ENCODE data around the gene SPAG16.

SPAG16 gene

GRCh38 chr2:213284105-213285090 is at the start of gene SPAG16:
TSS of gene SPAG16 (plus strand) at chr2:213284464.
- DNase-seq (ENCODE audit: low read depth, low spot score), result peak; percentile 94

GRCh38 chr2:213234641-213235040 is 49.6 kb upstream of the SPAG16 start:
- no peak for DNase-seq (ENCODE audit: low read depth, low spot score)

- DNase-seq (ENCODE audit: low read depth, low spot score), result no peak
These were observed 48.5 kb upstream of the SPAG16 start for GRCh38 chr2:213235741-213236140.

DNA sequence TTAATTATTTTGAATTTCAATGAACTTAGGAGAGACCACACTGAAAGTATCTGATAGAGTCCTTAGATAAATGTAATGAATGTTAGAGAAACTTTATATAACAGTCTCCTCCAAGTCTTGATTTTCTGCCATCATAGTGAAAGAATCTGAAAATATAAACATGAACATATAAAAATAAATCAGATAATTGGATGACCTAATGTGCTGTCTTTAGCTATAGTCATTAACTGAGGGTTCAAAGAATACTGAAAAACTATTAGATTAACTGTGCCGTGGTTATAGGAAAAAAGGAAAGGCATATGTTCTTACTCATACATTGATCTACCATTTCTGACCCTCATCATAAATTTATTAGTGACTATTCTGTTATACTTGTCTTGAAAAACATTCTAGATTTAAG is 47.0 kb upstream of the SPAG16 start:
- no peak for DNase-seq (ENCODE audit: low read depth, low spot score)

DNA sequence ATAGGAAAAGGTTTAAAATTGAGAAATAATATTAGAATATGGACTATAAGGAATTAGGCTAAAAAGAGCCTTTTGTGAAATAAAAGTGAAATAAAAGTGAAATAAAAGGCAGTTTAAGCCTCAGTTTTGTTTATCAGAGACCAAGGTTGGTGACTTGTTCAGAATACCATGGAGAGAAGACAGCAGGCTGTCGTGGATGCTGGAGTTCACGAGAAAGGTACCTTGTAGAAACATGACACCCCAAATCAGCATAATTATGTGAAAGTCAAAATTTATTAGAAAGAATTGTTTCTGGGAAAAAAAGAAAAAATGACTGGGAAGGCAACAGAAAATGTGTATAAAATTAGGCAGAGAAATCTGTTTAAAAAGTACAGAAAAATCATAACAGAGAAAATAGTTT is 46.5 kb upstream of the SPAG16 start:
- DNase-seq (ENCODE audit: low read depth, low spot score), result no peak

GRCh38 chr2:213238753-213239495 is 45.3 kb upstream of the SPAG16 start:
- DNase-seq (ENCODE audit: low read depth, low spot score), result no peak

- DNase-seq (ENCODE audit: low read depth, low spot score), result no peak
These were observed 42.4 kb upstream of the SPAG16 start for GRCh38 chr2:213241817-213242216.

DNA sequence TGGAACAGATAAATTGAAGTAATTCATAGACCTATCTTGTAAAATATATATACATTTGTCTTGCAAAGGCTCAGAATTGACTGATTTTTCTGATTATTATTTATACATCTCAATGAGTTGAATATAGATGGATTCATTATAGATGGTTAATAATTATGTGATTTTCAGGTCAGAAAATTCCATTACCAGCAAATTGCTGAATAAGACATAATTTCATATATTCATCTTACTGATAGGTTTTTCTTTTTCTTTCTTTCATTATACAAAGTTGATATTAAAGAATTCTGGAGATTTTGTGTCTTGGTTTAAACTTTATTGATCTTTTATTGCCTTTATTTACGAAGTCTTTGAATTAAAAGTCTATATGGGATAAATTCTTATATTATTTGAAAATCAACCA is 41.6 kb upstream of the SPAG16 start:
- no peak for DNase-seq (ENCODE audit: low read depth, low spot score)

DNA sequence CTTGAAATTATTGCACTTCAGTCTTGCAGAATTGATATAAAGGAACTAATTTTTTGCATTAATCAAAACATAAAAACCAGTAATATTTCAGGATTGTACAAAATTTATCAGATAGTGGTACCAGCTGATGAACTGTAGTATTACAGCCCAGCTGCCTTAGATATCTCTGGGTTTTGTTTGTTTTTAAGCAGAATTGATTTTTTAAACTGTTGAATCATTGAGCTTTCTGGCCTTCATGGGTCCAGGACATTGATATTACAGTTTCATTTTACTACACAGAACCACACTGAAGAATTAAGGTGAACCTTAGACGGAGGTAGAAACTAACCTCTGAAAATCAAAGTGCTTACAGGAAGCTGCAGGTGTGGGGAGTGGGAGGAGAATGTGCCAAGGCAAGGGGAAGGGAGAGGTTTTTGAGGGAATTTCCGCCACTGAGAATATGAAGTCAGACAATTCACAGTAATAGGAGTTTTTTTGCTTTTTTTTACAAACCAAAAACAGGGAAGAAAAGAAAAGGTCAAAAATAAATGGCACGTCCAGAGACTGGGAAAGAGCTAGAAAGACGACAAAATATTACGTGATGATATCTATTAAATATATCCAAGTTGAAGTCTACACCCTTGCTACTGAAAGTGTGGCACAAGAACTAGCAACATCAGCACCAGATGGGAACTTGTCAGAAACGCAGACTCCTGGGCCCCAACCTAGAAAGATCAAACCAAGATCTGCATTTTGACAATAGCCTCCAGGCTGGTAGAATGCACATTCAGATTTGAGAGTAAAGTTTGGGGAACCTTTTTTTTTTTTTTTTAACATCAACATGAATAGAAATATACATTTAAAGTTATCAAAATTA is 40.8 kb upstream of the SPAG16 start:
- no peak for DNase-seq (ENCODE audit: low read depth, low spot score)

- peak; percentile 44 for DNase-seq (ENCODE audit: low read depth, low spot score)
These were observed 37.6 kb upstream of the SPAG16 start for GRCh38 chr2:213246497-213247281.

- DNase-seq (ENCODE audit: low read depth, low spot score), result no peak
These were observed 36.7 kb upstream of the SPAG16 start for GRCh38 chr2:213247566-213247965.

- no peak for DNase-seq (ENCODE audit: low read depth, low spot score)
These were observed 35.6 kb upstream of the SPAG16 start for GRCh38 chr2:213248637-213249036.

DNA sequence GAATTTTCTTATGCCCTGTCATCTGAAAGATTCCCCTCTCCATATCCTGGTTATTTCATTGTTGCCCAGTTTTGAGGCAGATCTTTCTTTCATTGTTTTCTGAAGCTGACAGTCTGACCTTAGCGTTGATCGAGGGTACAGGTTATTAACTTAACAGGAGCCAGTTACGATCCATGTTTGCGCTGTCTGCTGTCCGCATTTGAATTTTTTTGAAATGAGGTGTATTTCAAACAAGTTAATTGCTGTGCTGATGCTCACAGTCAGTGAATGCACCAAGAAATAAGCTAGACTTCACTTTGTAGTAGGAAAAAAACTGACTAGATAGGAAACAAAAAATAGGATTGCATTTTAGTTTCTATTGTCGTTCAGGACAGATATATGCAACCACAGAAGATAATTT is 34.8 kb upstream of the SPAG16 start:
- no peak for DNase-seq (ENCODE audit: low read depth, low spot score)

GRCh38 chr2:213251618-213252017 is 32.6 kb upstream of the SPAG16 start:
- no peak for DNase-seq (ENCODE audit: low read depth, low spot score)

GRCh38 chr2:213252206-213252605 is 32.1 kb upstream of the SPAG16 start:
- DNase-seq (ENCODE audit: low read depth, low spot score), result no peak

DNA sequence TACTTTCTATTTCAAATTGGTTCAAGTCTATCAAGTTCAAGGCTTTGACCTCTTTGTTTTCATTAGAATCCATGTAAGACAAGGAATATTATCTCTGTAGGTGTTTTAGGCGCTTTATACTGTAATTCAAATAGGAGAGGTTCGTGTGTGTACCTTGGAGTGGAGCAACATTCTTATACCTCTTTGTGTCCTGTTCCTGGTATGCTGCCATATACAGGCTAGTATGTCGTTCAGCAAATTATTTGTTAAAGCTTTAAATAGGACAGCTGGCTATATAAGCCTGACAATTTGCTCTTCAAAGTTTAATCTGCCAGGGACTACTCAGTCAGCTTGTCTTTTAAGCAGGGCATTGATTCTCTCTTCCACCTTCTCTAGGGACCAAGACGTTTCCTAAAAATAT is 31.1 kb upstream of the SPAG16 start:
- DNase-seq (ENCODE audit: low read depth, low spot score), result no peak

DNA sequence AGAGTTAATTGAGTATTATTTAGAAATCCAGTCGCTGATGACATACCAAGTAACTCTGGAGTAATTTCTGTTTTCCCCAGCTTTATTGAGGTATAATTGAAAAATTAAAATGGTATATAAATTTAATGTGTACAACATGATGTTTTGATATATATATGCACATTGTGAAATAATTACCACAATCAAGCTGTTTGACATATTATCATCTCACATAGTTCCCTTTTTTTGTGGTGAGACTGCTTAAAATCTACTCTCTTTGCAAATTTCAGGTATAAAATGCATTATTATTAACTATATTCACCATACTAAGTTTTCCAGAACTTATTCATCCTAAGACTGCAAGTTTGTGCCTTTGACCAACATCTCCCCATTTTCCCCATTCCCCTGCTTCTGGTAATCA is 25.0 kb upstream of the SPAG16 start:
- no peak for DNase-seq (ENCODE audit: low read depth, low spot score)

GRCh38 chr2:213261237-213261636 is 23.0 kb upstream of the SPAG16 start:
- no peak for DNase-seq (ENCODE audit: low read depth, low spot score)

- DNase-seq (ENCODE audit: low read depth, low spot score), result no peak
These were observed 22.5 kb upstream of the SPAG16 start for GRCh38 chr2:213261715-213262114.

DNA sequence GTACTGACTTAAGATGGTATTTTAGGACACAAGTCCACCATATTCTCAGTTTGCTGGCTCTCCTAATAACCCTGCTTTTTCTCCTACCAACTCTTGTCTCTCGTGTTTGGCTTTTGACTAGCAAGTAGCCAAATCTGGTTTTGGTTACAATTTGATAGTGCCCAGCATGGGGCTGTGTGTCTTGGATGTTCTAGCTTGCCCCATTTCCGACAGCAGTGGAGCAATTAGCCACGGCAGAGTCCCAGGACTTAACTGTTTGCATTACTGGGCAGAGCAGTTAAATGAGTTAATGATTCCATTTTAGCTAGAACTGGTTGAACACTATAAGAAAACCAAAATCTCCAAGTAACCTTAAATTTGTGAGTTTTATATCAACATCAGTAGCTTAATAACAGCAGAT is 18.6 kb upstream of the SPAG16 start:
- DNase-seq (ENCODE audit: low read depth, low spot score), result no peak

- no peak for DNase-seq (ENCODE audit: low read depth, low spot score)
These were observed 17.8 kb upstream of the SPAG16 start for GRCh38 chr2:213266421-213266820.

All from activated CD4-positive, CD25-positive, alpha-beta regulatory T cell treated with anti-CD3 and anti-CD28 coated beads, Interleukin-2, amount 50 U/mL, for 16 hours (primary cell).